Ishikawa (cell line): ENCODE data around the gene LRRC49.

Source experiments
- CEBPB ChIP-seq: IDR thresholded peaks from 2 replicates; pipeline ENCODE4 v1.6.1; 2012
- CREB1 ChIP-seq: IDR thresholded peaks from 2 replicates; pipeline ENCODE4 v1.6.1; 2012; ENCODE audit warnings: low read depth
- EGR1 ChIP-seq: IDR thresholded peaks from 2 replicates; pipeline ENCODE4 v1.6.1; 2012
- EP300 ChIP-seq: IDR thresholded peaks from 2 replicates; pipeline ENCODE4 v1.6.1; 2012; ENCODE audit warnings: borderline replicate concordance
- FOXM1 ChIP-seq: IDR thresholded peaks from 2 replicates; pipeline ENCODE4 v1.6.1; 2012; ENCODE audit warnings: low read depth, borderline replicate concordance
- MAX ChIP-seq: IDR thresholded peaks from 2 replicates; pipeline ENCODE4 v1.6.1; 2012
- NFIC ChIP-seq: IDR thresholded peaks from 2 replicates; pipeline ENCODE4 v1.6.1; 2012
- RAD21 ChIP-seq: IDR thresholded peaks from 2 replicates; pipeline ENCODE4 v1.6.1; 2012; ENCODE audit warnings: low read depth
- REST ChIP-seq: IDR thresholded peaks from 2 replicates; pipeline ENCODE4 v1.6.1; 2012; ENCODE audit warnings: low read depth, mild to moderate bottlenecking
- TAF1 ChIP-seq: IDR thresholded peaks from 2 replicates; pipeline ENCODE4 v1.6.1; 2012; ENCODE audit warnings: low read depth, mild to moderate bottlenecking
- TCF12 ChIP-seq: IDR thresholded peaks from 2 replicates; pipeline ENCODE4 v1.6.1; 2012; ENCODE audit warnings: low read depth
- TEAD4 ChIP-seq: IDR thresholded peaks from 2 replicates; pipeline ENCODE4 v1.6.1; 2012
- USF1 ChIP-seq: IDR thresholded peaks from 2 replicates; pipeline ENCODE4 v1.6.1; 2012
- YY1 ChIP-seq: IDR thresholded peaks from 2 replicates; pipeline ENCODE4 v1.6.1; 2012; ENCODE audit warnings: low read depth
- ZBTB7A ChIP-seq: IDR thresholded peaks from 2 replicates; pipeline ENCODE4 v1.6.1; 2012; ENCODE audit warnings: low read depth

LRRC49 gene

GRCh38 chr15:70866982-70867641 is 25.5 kb upstream of the LRRC49 start:
- no peak for TF ChIP-seq REST
- TF ChIP-seq USF1, result no peak
- no peak for TF ChIP-seq YY1
- TF ChIP-seq CREB1, result no peak
- no peak for TF ChIP-seq ZBTB7A
- TF ChIP-seq CEBPB, result no peak
- no peak for TF ChIP-seq TEAD4
- TF ChIP-seq RAD21, result no peak
- TF ChIP-seq NFIC, result no peak
- no peak for TF ChIP-seq EP300
- no peak for TF ChIP-seq TAF1
- no peak for TF ChIP-seq EGR1
- no peak for TF ChIP-seq MAX
- TF ChIP-seq FOXM1, result no peak
- no peak for TF ChIP-seq TCF12

GRCh38 chr15:70867911-70868467 is 24.6 kb upstream of the LRRC49 start:
- TF ChIP-seq TEAD4 (no peak), TCF12 (no peak), EGR1 (no peak), YY1 (no peak), REST (no peak), RAD21 (no peak), CREB1 (no peak), ZBTB7A (no peak), FOXM1 (no peak), CEBPB (no peak)

GRCh38 chr15:70869346-70869745 is 23.3 kb upstream of the LRRC49 start:
- TF ChIP-seq TCF12 (no peak), RAD21 (no peak), CREB1 (no peak), EGR1 (no peak), YY1 (no peak), NFIC (no peak), REST (no peak), FOXM1 (no peak), TAF1 (no peak), MAX (no peak), CEBPB (no peak), USF1 (no peak), ZBTB7A (no peak), EP300 (no peak), TEAD4 (no peak)

GRCh38 chr15:70870051-70870450 is 22.6 kb upstream of the LRRC49 start:
- no peak for TF ChIP-seq FOXM1
- no peak for TF ChIP-seq RAD21
- no peak for TF ChIP-seq YY1
- no peak for TF ChIP-seq USF1
- no peak for TF ChIP-seq EP300
- TF ChIP-seq TEAD4, result no peak
- TF ChIP-seq EGR1, result no peak
- no peak for TF ChIP-seq NFIC
